HG02885 (cell line): Measurements from ENCODE around the gene MAN1A2.
A peak's percentile ranks its signal among the peaks of the same experiment; 100 is the strongest.
"Not testable (repeated sequence)": the region's sequence is repeated elsewhere in the genome, so short reads cannot be mapped to it uniquely, and the experiment has no call there.

Experiments used
- ATAC-seq: cut with Tn5 transposase; IDR thresholded peaks from one replicate; pipeline ENCODE4 v1.9.1; 2021; ENCODE audit warnings: mild to moderate bottlenecking; ENCODE audit not compliant: unreplicated experiment, poor library complexity

MAN1A2 gene

DNA sequence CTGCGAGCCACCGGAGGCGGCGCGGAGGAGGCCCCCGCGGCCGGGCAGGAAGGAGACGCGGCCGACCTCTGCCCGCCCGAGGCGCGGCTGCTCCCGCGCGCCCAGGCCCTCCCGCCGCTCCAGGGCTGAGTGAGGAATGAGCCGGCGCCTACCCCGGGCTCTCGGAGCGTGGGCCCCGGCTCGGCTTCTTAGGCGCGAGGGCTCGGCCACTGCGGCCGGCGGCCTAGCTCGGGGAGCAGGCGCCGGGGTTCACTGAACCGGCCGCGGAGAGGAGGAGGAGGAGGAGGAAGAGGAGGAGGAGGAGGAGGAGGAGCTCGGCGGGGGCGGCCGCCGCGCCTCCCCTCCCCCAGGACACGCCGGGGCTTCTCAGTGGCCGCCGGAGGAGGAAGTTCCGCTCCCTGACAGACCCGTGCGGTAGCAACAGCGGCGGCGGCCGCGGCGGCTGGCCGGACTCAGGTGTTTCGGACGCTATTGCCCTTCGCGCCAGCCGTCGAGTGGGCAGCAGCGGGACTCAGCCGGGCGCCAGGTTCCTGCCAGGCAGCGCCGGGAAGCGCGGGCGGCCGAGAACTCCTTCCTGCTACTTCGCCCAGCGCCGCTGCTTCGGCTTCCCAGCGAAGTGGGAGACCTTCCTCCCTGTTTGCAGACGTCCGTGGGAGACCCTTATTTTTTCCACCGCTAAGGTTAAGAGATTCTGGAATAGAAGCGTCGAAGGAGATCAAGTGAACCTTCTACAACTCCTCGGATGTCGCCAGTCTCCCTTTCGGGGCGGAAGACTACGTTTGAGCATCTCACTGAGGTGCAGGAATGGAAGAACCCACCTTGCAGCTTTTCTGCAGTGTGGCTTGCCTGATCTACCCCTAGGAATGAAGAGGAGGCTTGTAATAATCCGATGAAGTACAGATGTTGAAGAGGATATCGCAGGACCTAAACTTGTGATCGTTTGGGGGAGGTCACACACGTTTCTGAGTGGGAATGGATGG is at the start of gene MAN1A2:
Gene MAN1A2 (plus strand): TSS at position 404 of the 980 bp plus-strand sequence. CDS start 735 bp downstream, outside the sequence.
- ATAC-seq, result peak; percentile 74

DNA sequence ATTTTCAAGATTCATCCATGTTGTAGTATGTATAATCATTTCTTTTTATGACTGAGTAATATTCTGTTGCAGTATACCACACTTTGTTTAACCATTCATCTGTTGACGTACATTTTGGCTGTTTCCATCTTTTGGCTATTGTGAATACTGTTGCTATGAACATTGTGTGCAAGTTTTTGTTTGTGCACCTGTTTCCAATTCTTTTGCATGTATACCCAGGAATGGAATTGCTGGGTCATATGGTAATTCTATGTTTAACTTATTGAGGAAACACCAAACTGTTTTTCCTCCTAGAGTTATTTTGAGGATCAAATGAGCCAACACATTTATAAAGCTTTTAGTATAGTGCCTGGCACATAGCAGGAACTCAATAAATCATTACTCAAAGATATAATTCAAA is 49.2 kb upstream of the MAN1A2 start:
- no peak for ATAC-seq

DNA sequence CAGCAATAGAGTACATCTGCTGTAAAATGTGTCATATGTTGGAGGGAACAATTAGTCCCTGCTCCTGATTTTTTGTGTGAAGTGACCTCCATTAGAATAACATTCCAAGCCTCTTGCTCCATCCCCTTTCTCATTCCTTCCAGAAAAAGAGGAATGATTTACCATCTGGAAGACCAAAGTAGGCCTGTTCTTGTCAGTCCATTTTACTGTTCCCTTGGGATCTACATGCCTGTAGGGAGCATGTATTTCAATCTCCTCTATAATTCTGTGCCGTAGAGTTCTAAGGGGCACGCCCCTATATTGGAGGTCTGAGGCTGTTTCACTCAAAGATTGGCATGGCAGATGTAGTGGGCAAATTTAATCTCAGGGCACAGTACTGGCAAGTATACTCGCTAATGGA is 48.8 kb upstream of the MAN1A2 start:
- no peak for ATAC-seq

DNA sequence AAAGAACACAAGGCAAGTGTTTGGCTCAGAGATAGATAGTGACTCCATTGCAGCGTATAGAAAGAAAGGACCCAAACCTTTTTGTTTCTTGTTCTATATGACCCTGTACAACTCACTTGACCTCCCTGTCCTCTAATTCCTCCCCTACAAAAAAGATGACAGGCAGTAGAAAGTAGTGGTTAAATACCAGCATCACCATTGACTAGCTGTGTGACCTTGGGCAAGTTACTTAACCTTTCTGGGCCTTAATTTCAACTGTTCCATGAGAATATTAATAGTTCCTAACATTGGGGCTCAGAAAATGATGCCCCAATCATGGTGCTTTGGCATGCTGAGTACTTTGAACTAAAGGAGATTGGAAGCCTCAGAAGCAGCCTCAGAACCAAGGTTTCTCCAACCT is 46.7 kb upstream of the MAN1A2 start:
- no peak for ATAC-seq

DNA sequence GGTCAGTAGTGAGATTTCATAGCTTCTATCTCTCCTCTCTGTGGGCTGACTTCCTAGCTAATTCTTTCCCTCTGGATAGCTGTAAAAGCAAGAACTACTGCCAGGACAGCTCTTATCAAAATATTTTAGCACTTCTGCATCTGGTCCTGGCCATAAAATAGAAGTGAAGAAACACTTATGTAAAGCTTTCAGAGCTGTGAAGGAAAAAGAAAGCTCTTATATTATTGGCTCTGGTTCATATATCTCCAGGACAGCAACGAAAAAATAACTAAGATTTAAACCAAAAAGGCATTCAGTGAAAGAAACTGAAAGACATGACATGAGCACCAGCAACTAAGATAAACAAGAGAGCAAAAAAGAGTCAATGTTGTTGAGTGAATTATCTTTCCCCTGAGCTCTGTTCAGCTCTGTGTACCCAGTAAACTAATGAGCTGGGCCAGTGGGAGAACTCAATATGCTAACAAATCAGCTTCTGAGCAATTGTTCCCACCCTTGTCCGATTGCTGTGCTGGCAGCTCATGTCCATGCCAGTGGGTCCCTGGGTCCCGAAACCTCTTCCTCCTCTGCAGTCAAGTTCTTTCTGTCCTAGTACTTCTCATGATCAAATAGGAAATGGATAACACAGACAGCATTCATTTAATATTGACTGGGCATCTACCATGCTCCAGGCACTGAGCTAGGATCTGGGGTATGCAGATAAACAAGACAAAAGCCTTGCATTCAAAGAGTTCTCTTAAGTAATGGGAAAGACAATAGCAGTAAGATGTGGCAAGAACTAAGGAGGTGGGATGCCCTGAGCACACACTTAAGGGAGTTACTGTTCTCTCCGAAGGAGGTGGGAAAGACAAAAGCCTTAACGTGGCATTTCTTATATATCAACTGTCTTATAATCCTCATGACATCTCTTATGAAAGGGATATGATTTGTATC is 45.3 kb upstream of the MAN1A2 start:
- no peak for ATAC-seq

DNA sequence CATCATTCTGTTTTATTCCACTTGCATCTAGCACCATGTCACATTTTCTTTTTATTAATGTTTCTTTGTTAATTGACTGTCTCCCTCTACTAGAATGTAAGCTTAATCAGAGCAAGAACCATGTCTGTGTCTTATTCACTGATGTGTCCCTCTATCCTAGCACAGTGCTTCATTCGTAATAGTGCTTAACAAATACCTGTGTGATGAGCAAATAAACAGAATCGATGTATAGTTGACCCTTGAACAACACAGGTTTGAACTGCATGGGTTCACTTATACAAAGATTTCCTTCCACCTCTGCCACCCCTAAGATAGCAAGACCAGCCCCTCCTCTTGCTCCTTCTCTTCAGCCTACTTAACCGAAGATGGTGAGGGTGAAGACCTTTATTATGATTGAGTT is 42.9 kb upstream of the MAN1A2 start:
- ATAC-seq, result no peak

DNA sequence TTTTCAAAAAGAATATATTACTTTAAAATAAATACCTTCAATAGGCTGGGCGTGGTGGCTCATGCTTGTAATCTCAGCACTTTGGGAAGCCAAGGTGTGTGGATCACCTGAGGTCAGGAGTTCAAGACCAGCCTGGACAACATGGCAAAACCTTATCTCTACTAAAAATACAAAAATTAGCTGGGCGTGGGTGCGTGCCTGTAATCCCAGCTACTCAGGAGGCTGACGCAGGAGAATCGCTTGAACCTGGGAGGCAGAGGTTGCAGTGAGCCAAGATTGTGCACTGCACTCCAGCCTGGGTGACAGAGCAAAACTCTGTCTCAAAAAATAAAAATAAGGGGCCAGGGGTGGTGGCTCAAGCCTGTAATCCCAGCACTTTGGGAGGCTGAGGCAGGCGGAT is 41.2 kb upstream of the MAN1A2 start:
- ATAC-seq, result not testable (repeated sequence)

DNA sequence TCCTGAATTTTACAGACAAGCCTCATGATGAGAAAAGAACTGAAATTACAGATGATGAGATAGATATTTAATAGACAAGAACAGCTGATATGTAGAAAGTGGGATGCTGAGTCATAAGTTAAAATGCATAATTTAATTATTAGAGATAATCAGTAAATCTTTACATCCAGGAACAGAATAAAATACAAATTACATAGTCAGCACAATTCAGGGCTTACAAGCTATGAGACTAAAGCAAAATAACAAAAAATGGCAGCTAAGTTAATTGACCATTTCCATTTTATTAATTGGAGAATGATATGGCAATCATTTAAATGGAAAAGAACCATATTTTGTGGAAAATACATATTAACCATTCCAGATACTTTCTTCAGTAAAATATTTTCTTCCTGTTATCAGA is 40.2 kb upstream of the MAN1A2 start:
- ATAC-seq, result no peak

DNA sequence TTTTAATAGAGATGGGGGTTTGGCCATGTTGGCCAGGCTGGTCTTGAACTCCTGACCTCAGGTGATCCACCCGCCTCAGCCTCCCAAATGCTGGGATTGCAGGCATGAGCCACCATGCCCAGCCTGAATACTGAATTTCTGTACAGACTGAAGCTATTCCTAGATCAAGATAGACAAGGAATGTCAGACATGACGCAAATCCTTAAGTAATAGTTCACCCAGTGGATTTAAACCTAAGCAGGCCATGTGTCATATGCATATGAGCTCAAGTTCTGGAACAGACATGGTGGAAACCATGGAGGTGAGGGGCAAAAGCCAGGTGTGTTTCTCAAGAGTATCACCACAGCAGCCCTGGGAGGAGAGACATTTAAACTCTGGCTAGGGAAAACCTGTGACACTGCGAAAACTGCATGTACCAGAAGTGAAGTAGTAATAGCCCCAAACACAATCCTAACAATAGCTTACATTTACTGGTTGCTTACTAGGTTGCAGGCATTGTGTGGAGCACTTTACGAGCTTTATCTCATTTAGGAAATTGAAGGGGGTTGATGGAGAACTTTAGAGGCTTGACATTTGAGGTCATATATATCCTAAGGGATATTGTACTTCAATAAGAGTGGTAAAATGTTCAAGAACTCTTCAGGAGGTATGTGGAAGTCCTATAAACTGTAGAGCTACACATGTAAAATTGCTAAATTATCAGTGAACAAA is 31.7 kb upstream of the MAN1A2 start:
- ATAC-seq, result no peak

DNA sequence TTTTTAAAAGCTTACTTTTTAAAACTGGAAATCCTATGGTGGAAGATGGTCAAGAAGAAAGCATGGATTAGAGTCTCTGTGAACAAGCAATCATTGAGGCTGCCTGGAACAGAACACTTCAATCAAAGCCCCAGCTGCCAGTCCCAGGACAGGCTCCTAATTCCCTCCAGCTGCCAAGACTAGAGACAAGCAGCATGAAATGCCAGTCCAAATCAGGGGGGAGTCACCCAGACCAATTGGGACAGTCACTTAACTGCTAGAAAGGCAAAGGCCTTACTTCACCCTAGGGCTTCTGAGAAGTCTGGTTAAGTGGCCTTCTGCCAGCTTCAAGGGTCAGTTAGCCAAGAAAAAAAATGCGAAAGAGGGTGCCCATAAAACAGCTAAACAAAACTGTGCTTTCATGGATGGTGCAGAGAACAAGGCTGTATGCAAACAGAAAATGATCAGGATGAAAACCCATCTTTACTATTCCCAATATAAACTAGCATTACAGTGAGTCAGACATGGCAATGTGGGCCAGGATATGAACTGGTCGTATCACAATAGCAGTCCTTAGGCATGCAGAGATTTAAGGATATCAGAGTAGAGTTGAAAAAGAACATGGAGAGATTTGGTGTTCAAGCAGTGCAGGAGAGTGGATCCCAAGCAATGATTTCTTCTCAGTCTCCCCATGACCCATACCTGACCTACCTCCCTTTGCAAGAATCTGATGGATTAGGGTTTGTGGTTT is 31.0 kb upstream of the MAN1A2 start:
- ATAC-seq, result no peak

DNA sequence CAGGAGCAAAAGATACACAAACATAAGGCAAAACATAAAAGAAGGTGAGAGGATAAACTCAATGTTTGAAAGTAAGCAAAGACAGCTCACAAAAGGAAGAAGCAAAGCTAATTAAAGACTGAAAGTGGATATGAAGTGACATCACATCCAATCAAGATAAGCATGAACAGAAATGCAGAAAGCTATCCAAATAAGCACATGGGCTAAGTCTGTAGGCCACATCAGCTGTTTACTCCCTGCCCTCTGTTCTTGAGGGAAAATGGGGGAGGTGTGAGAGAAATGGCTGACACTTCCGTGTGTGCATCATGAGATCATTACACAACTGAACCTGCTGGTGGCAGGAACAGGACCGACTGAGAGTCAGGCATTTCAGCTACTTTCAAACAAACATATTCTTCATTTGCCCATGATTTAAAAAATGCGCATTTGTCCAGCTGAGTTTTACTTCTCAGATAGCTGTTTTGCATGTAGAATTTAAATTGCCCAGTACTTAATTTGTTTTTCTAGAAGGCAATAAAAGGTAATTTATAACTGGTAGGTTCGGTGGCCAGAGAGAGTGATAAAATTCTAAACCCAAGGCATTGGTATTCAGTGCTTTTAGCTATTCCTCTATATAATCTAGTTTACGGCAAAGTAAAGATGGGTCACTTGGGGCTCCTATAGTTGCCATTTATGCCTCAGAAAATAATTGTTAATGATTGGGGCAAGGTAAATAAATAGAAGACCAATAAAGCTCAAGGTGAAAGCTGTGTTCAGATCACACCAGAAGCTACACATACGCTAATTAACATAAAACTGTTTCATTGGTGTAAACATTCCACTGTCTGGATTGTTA is 27.2 kb upstream of the MAN1A2 start:
- no peak for ATAC-seq

DNA sequence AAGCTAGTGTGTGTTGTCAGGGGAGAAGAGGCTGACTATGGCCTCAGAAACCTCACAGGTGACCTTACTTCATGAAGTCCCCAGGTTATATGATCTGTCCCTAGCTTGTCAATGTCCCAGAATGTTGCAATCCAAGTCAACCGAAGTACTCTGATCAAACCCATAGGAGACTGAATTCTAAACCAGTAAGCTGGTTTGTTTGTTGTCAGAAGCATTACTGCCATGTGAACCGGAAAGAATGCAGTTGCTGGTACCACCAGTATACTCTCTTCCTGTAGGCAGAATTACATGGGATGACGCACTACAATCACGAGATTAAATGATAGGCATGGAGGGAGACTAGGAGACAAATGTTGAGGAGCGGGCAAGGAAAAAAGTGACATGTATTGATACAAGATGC is 26.1 kb upstream of the MAN1A2 start:
- no peak for ATAC-seq

DNA sequence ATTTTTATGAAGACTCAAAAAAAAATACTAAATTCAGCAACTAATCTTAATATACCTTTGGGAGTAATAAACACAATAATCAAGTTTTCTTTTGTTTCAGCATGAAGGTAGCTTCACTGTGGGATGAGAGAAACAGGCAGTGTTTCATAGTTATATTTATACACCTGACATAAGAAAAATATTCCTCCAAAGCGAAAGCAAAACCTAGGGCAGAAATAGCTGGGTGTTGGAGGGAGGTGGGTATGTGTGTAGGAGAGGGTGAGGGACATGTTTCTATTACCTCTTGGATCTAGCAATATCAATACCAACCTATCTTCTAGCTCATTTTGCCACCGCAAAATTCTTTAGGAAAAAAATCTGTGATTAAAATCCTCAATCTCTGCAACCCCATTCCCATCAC is 24.9 kb upstream of the MAN1A2 start:
- ATAC-seq, result no peak

DNA sequence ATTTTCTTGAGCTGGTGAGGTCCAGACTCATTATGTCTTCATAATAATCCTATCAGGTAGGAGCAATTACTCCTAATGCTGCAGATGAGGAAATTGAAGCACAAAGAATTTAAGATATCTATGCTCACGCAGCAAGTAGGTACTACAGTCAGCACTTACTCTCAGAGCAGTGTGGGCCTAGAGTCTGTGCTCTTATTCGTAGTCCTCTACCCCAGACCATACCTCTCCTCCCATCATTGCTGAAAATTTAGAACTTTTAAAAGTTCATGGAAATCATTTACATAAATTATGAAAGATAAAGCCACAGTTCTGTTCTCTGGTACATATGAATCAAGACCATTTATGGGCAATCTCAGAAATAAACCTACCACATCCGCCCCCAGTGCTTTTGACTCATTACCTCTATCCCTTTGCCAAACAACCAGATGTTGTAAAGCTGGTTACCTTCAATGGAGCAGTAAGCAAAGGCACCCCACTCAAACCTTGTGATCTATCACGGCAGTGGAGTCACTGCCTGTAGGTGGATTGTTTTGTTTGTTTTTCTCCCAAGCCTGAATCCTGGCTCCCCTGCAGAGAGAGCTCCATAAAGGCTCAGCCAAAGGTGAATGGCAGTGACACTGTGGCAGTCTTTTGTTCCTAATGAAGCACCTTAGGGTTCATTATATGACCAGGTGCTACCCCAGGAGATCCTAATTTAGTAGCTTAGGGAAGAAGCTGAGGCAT is 20.9 kb upstream of the MAN1A2 start:
- ATAC-seq, result no peak

DNA sequence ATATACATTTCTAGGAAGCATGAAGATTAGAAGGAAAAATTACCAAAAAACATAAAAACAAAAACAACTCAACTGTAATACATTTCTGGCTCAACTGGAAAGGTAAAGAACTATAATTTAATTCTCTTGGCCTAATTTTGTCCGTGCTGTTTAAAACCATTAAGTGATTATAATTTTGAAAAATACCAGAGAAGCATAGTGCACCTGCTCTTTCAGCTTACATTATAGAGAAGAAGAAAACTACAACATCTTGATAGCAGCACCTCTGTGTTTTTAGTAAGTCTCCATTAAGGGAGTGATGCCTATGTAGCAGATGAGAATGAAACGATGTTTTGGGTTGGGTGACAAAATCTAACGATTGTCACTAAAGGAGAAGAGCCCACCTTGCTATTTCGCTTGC is 19.3 kb upstream of the MAN1A2 start:
- ATAC-seq, result no peak

DNA sequence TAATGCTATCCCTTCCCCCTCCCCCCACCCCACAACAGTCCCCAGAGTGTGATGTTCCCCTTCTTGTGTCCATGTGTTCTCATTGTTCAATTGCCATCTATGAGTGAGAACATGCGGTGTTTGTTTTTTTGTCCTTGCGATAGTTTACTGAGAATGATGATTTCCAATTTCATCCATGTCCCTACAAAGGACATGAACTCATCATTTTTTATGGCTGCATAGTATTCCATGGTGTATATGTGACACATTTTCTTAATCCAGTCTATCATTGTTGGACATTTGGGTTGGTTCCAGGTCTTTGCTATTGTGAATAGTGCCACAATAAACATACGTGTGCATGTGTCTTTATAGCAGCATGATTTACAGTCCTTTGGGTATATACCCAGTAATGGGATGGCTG is 14.6 kb upstream of the MAN1A2 start:
- ATAC-seq, result not testable (repeated sequence)

DNA sequence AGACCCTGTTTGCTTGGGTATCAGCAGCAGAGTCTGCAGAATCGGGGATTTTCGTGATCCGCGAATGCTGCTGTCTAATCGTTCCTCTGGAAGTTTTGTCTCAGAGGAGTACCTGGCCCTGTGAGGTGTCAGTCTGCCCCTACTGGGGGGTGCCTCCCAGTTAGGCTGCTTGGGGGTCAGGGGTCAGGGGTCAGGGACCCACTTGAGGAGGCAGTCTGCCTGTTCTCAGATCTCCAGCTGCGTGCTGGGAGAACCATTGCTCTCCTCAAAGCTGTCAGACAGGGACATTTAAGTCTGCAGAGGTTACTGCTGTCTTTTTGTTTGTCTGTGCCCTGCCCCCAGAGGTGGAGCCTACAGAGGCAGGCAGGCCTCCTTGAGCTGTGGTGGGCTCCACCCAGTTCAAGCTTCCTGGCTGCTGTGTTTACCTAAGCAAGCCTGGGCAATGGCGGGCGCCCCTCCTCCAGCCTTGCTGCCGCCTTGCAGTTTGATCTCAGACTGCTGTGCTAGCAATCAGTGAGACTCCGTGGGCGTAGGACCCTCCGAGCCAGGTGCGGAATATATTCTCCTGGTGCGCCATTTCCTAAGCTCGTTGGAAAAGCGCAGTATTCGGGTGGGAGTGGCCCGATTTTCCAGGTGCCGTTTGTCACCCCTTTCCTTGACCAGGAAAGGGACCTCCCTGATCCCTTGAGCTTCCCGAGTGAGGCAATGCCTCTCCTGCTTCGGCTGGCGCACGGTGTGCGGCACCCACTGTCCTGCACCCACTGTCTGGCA is 9.2 kb upstream of the MAN1A2 start:
- not testable (repeated sequence) for ATAC-seq

DNA sequence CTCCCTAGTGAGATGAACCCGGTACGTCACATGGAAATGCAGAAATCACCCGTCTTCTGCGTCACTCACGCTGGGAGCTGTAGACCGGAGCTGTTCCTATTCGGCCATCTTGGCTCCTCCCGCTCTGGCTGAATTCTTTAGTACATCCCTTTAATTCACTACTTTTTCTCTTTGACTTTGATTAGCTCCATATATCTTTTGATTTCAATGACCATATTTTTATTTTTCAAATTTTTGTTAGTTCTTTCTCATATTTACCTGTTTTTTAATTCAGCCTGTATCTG is 8.7 kb upstream of the MAN1A2 start:
- ATAC-seq, result not testable (repeated sequence)
